Keratinocyte (primary cell): ENCODE measurements around the gene ACBD4. TPM values are rescaled to one million over a fixed set of nuclear protein-coding genes. Genes with fewer than 3 reads are reported as not detected.

Experiments
- DNase-seq: peaks from one replicate; pipeline ENCODE4 v3.0.0-alpha.2; 2011; ENCODE audit warnings: low read depth, missing footprints, low spot score
- FAIRE-seq: peaks from 2 replicates; lab custom pipeline; 2011; peaks lifted over from hg19 to GRCh38; lab: Jason Lieb, UNC
- H2AFZ ChIP-seq: 2 replicates; pipeline ENCODE4 v1.6.0; 2012; ENCODE audit warnings: low read length, control low read depth, inconsistent platforms; ENCODE audit not compliant: control insufficient read depth
- H3K27ac ChIP-seq: 2 replicates; pipeline ENCODE4 v1.5.1; 2011; ENCODE audit warnings: low read length; ENCODE audit not compliant: control insufficient read depth, insufficient read depth
- H3K27me3 ChIP-seq: 3 replicates; pipeline ENCODE4 v1.6.0; 2011; ENCODE audit warnings: low read length; ENCODE audit not compliant: control insufficient read depth, insufficient read depth; ENCODE audit errors: extremely low read depth
- H3K36me3 ChIP-seq, 2 experiments: 2 replicates in 1 of 2; 3 replicates in 1 of 2; pipeline ENCODE4 v1.5.1; 2011; ENCODE audit warnings: low read length in 2 of 2, mild to moderate bottlenecking in 1 of 2; ENCODE audit not compliant: control insufficient read depth in 2 of 2, insufficient read depth in 2 of 2; ENCODE audit errors: extremely low read depth in 1 of 2
- H3K4me1 ChIP-seq: 3 replicates; pipeline ENCODE4 v1.5.1; 2011; ENCODE audit warnings: low read length; ENCODE audit not compliant: control insufficient read depth, insufficient read depth; ENCODE audit errors: extremely low read depth
- H3K4me2 ChIP-seq: 3 replicates; pipeline ENCODE4 v1.6.0; 2011; ENCODE audit warnings: low read depth, low read length; ENCODE audit not compliant: control insufficient read depth, insufficient read depth; ENCODE audit errors: extremely low read depth
- H3K4me3 ChIP-seq, 3 experiments: fragments of 200-600 bp in 1 of 3; sonication (generic) in 1 of 3; 2 replicates in 2 of 3; 3 replicates in 1 of 3; pipeline ENCODE4 v1.5.1; 2011 to 2016; ENCODE audit warnings: low read length in 3 of 3, mild to moderate bottlenecking in 3 of 3, control low read depth in 2 of 3, inconsistent platforms in 1 of 3, low read depth in 1 of 3, mixed read lengths in 1 of 3, mixed run types in 1 of 3, moderate library complexity in 1 of 3; ENCODE audit not compliant: control insufficient read depth in 2 of 3, insufficient read depth in 2 of 3; ENCODE audit errors: extremely low read depth in 1 of 3
- H3K79me2 ChIP-seq: 2 replicates; pipeline ENCODE4 v1.6.0; 2012; ENCODE audit warnings: low read length; ENCODE audit not compliant: control insufficient read depth, insufficient read depth
- H3K9ac ChIP-seq: 3 replicates; pipeline ENCODE4 v1.6.0; 2011; ENCODE audit warnings: low read length; ENCODE audit not compliant: control insufficient read depth, insufficient read depth; ENCODE audit errors: extremely low read depth
- H3K9me1 ChIP-seq: 3 replicates; pipeline ENCODE4 v1.6.0; 2011; ENCODE audit warnings: low read length; ENCODE audit not compliant: control insufficient read depth, insufficient read depth; ENCODE audit errors: extremely low read depth
- H3K9me3 ChIP-seq: 2 replicates; pipeline ENCODE4 v1.5.1; 2012; ENCODE audit warnings: low read depth, low read length; ENCODE audit not compliant: control insufficient read depth
- H4K20me1 ChIP-seq: 3 replicates; pipeline ENCODE4 v1.6.0; 2011; ENCODE audit warnings: low read length; ENCODE audit not compliant: control insufficient read depth, insufficient read depth; ENCODE audit errors: extremely low read depth
- CTCF ChIP-seq, 3 experiments: IDR thresholded peaks in 1 of 3; conservative IDR thresholded peaks in 1 of 3; optimal IDR thresholded peaks in 1 of 3; 2 replicates in 2 of 3; 3 replicates in 1 of 3; pipeline versions ENCODE3 to v1.5.1; 2011; ENCODE audit warnings: low read length in 3 of 3, mild to moderate bottlenecking in 3 of 3, moderate library complexity in 2 of 3, control low read depth in 1 of 3, inconsistent platforms in 1 of 3; ENCODE audit not compliant: insufficient read depth in 2 of 3; ENCODE audit errors: extremely low read depth in 1 of 3
- EZH2 ChIP-seq: IDR thresholded peaks from one replicate; pipeline ENCODE4 v1.6.1; 2012; ENCODE audit warnings: inconsistent platforms, mild to moderate bottlenecking, low read length, moderate library complexity
- dilution Hi-C: fragments of 300-500 bp; cut with MboI; formaldehyde crosslinking; loops from one replicate; pipeline ENCODE4 v1.7.0; 2020; ENCODE audit warnings: low sequenced_read_pairs; ENCODE audit not compliant: extremely low pct_ligation_motif_present
- polyA plus RNA-seq, 5 experiments: library from polyadenylated mRNA; depleted of rRNA in 3 of 5; stranded (reverse) in 3 of 5; stranded (forward) in 1 of 5; unstranded in 1 of 5; fragments of >200 nt; gene quantifications; 1 replicate in 1 of 5; 2 replicates in 3 of 5; 3 replicates in 1 of 5; pipeline versions ENCODE4 v1.2.1 to v1.2.3, GENCODE V29; 2011 to 2012; ENCODE audit warnings: missing spikeins in 2 of 5, low read depth in 1 of 5, low replicate concordance in 1 of 5

Gene ACBD4
- polyA plus RNA-seq, 1 donor (not counting 4 experiments of a cell fraction or from before 2014, with no cell fraction given), result 2.6 TPM

- Histone ChIP-seq H3K9me1 (no peaks in the 10 kb centered on the region), H3K36me3 (no peaks in the 10 kb centered on the region), H3K27me3 (no peaks in the 10 kb centered on the region), H3K4me1 (peaks cover 9% of the 10 kb centered on the region), H3K27ac (no peak overlapping the region), H3K9ac (no peak overlapping the region), H3K9me3 (no peaks in the 10 kb centered on the region), H4K20me1 (no peaks in the 10 kb centered on the region), H3K79me2 (no peaks in the 10 kb centered on the region), H3K4me2 (no peak overlapping the region), H3K4me3 (no peak overlapping the region), H2AFZ (no peak overlapping the region)
- TF ChIP-seq EZH2 (no peak), CTCF (optimal IDR thresholded peaks at IDR 0.05 in 1 of 3, IDR thresholded peaks at IDR 0.05 in 1 of 3, conservative IDR thresholded peaks at IDR 0.05 in 1 of 3; ENCODE audit: extremely low read depth in 1 of 3, insufficient read depth in 2 of 3, low read length in 3 of 3) (no peak)
- no peak for FAIRE-seq
- no peak for DNase-seq
- dilution Hi-C loops, result no loop called here
Observed at GRCh38 chr17:45186801-45187354, 51.4 kb downstream of the ACBD4 start.

- Histone ChIP-seq H3K9me1 (no peaks in the 10 kb centered on the region), H3K4me1 (peaks cover 5% of the 10 kb centered on the region), H3K4me2 (no peak overlapping the region), H3K79me2 (no peaks in the 10 kb centered on the region), H3K4me3 (no peak overlapping the region), H3K36me3 (no peaks in the 10 kb centered on the region), H3K27me3 (no peaks in the 10 kb centered on the region), H3K9ac (no peak overlapping the region), H2AFZ (no peak overlapping the region), H4K20me1 (no peaks in the 10 kb centered on the region), H3K27ac (no peak overlapping the region), H3K9me3 (no peaks in the 10 kb centered on the region)
- FAIRE-seq (no peak), DNase-seq (no peak)
- dilution Hi-C loops, result no loop called here
- no peak for TF ChIP-seq CTCF (optimal IDR thresholded peaks at IDR 0.05 in 1 of 3, IDR thresholded peaks at IDR 0.05 in 1 of 3, conservative IDR thresholded peaks at IDR 0.05 in 1 of 3; ENCODE audit: extremely low read depth in 1 of 3, insufficient read depth in 2 of 3, low read length in 3 of 3)
- no peak for TF ChIP-seq EZH2
Observed at GRCh38 chr17:45189009-45189408, 53.5 kb downstream of the ACBD4 start.
